ENCODE data around the gene ABCG1. TPM values are rescaled to one million over a fixed set of nuclear protein-coding genes. Genes with fewer than 3 reads are reported as not detected.
A peak's percentile ranks its signal among the peaks of the same experiment; 100 is the strongest.
"Not testable (repeated sequence)": the region's sequence is repeated elsewhere in the genome, so short reads cannot be mapped to it uniquely, and the experiment has no call there.

ABCG1 gene
- total RNA-seq = 10 to 100 TPM; 11.8 to 12.4 TPM
- long read RNA-seq, donor 1, partial matches to known transcripts = 2 of 3 reads
- long read RNA-seq, donor 1, other reads (novel, unspliced or antisense) = 1 of 3 reads
- long read RNA-seq, donor 2, partial matches to known transcripts = 1 of 2 reads
- long read RNA-seq, donor 2, other reads (novel, unspliced or antisense) = 1 of 2 reads

DNA sequence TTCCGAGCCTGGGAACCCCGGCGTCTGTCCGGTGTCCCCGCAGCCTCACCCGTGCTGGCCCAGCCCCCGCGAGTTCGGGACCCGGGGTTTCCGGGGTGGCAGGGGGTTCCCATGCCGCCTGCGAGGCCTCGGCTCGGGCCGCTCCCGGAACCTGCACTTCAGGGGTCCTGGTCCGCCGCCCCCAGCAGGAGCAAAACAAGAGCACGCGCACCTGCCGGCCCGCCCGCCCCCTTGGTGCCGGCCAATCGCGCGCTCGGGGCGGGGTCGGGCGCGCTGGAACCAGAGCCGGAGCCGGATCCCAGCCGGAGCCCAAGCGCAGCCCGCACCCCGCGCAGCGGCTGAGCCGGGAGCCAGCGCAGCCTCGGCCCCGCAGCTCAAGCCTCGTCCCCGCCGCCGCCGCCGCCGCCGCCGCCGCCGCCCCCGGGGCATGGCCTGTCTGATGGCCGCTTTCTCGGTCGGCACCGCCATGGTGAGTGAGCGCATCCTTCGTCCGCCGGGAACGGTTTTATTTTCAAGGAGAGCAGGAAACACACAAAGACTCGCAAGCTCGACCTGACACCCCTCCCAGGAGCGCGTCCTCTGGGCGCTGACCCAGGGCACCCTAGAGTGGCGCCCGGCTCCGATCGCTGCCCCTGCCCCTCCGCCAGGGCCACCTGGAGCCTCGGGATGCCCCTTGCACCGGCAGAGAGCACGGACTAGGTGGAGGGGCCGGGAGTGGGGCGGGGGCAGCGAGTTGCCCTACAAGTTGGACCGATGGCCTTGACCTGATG is at the start of gene ABCG1:
Gene ABCG1, plus strand, starts transcription at position 305 of the 770 bp plus-strand sequence. Its CDS starts 123 bp downstream, at position 428.
- DNase-seq (ENCODE audit: low spot score) = no peak
- intact Hi-C loops (cut with DNase I) = no loop called here

DNA sequence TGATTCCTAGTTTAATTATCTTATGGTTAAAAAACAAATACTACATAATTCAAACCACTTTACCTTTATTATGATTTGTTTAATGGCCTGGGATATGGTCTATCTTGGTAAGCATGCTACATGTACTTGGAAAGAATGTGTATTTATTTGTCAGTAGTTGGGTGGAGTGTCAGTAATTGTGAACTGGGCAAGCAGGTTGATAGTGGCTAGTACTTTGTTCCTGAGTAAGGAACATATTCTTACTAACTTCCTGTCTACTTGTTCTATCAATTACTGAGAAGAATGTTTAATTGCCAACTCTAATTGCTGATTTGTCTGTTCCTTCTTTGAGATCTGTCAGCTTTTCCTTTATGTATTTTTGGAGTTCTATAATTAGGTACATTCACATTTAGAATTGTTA is 49.2 kb upstream of the ABCG1 start:
- intact Hi-C loops (cut with DNase I) = no loop called here
- no peak for DNase-seq (ENCODE audit: low spot score)

DNA sequence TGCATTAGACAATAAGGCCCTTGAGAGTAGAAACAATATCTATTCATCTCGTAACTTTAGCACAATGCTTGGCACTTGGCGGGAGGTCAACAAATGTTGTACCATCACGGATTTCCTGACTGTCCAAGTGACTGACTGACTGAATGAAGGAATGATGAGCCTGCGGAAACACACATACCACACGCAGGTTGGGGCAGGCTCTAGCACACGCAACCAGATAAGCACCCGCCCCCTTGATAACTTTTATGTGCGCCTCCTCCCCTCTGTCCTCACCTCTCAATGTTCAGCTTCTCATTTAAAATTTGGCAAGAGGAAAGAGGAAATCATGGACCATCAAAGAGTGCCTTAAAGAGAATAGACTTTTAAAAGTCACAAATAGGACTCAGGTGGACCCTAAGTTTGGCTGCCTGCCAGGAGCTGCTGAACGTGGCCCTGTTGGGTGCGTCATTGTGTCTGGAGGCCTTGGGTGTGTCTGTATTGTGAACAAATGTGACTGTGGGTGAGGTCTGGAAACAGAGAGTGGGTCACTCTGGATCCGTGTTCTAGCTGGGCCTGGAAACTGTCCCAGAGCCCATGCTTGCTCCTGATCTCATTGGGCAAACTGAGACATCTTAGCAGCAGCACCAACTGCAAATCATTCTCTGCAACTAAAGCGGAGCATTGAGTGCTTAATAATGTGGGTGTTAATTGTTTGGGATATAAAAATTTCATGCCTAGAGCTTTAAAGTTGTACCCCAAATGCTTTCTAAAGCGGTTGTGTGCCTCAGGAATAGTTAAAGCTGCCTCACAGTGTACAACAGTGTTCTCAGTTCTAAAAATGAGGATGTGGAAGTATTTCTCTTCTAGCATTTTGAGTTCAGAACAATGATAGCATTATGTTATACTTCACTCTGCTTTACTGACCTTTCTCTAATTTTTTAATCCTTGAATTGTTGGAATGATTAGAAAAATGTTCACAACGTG is 47.6 kb upstream of the ABCG1 start:
- peak; percentile 69 for DNase-seq (ENCODE audit: low spot score)

DNA sequence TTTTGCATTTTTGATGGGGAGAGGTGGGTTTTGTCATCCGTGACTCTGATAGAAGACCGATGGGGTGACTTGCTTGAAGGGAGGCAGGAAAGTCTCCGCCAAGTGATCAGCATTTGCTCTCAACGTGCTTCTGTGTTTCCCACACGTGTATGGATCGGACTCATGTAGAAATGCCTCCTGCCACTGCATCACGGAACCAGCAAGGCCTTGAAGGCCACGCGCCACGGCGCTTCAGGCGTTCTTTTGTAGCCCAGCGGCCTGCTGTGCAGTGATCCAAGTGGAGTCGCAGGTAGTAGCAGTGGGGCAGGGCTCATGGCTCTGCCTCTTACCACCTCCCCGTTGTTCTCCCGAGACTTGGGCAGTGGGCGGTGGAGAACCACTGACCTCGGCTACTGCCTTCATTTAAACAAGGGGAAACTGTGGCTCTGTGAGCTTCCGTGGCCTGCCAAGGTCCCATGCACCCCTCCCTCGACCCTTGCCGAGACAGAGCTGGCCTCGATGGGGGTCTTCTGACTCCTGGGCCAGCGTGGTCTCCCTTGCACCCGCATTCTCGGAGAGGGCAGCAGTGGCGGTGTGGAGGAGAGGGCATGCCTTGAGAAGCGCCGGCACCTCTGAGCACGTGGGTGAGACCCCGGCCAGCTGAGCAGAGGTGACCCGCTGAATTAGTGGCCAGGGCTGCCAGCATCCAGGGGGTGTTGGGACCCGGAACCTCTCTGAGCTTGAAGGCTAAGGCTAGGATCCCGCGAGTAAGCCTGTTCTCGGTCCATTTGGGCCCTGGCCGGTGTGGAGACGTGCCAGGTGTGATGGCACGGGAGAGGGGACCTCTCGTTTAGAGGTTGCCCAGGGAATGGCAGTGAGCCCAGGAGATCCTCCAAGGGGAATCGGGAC is 46.1 kb upstream of the ABCG1 start:
- no peak for DNase-seq (ENCODE audit: low spot score)
- intact Hi-C loops (cut with DNase I) = no loop called here

More for the DNA sequence above, 47.6 kb upstream of the ABCG1 start:
- intact Hi-C loops (cut with DNase I) = no loop called here

DNA sequence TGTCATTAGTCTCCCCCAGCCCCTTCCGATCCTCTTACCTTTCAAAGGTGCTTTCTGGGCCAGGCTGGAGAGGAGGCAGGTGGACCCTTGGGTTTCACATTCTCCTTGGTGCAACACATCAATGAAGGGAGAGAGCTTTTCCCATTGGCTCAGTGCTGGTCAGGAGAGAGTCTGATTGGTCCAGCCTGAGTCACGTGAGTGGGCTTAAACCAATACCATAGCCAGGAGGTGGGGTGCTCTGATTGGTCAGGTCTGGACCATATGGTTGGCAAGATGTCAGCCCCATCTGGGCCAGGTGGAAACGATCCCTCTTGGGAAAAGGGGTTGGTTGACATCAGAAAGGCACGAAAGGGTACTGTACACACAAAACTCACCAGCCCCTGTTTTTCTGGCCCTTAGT is 44.8 kb upstream of the ABCG1 start:
- intact Hi-C loops (cut with DNase I) = no loop called here

DNA sequence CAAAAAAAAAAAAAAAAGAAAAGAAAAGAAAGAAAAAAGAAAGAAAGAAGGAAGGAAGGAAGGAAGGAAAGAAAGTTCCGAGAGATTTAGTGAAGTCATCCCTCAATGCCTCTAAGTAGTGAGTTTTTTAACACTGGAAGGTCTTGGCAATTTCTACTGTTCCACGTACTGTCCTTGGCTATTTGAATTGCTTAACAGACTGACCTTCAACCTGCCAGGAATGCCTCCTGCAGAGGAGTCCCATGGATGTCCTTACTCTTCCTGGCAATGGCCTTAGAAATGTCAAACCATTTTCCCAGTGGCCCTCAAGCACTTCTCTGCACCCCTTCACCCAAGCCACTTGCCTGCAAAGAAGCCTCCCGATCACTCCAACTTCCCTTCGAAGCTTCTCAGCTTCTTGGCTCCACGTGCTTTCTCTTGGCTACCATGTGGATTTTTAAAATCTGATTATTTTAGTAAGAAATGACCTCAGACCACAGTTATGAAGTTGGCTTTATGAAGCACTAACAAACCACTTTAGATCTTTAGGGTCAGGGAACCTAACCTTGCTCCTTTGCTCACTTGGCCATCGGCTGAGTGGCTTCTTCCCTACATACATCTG is 43.7 kb upstream of the ABCG1 start:
- intact Hi-C loops (cut with DNase I) = no loop called here
- no peak for DNase-seq (ENCODE audit: low spot score)

More for the DNA sequence above, 44.8 kb upstream of the ABCG1 start:
- DNase-seq (ENCODE audit: low spot score) = no peak

DNA sequence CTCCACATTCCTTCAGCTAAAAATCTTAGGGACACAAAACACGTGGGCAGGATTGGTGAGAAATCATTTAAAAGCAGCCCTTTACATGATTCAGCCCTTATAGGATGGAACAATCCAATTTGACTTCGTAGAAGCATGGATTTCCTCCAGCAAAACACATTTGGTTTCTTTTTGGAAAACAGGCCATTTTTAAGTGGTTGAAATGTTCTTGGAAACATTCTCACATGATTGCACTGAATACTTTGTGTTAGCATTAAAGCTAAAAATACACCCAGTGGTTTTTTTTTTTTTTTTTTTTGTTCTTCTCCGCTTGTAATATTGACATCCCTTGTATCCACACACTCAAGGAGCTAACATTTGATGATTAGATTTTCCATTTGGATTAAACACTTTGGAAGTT is 42.1 kb upstream of the ABCG1 start:
- DNase-seq (ENCODE audit: low spot score) = no peak
- intact Hi-C loops (cut with DNase I) = no loop called here

DNA sequence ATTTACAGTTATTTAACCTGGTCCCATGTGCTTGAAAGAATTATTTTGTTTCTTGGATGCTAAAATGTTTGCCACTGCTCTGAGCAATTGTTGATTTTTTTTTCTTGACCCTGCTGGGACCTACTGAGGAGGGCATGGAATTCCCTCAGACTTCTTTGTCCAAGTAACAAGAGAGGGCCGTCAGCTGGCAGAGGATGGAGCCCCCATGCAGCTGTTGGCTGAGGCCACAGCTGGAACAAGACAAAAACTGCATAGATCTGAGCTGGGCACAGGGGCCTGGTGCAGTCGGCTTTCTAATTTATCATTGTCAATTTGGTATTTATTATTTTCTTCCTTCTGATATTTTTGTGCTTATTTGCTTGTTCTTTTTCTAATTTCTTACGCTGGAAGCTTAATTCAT is 39.6 kb upstream of the ABCG1 start:
- intact Hi-C loops (cut with DNase I) = no loop called here
- no peak for DNase-seq (ENCODE audit: low spot score)

DNA sequence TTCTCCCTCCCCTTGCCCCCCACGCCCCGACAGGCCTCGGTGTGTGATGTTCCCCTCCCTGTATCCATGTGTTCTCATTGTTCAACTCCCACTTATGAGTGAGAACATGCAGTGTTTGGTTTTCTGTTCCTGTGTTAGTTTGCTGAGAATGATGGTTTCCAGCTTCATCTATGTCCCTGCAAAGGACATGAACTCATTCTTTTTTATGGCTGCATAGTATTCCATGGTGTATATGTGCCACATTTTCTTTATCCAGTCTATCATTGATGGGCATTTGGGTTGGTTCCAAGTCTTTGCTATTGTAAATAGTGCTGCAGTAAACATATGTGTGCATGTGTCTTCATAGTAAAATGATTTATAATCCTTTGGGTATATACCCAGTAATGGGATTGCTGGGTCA is 38.9 kb upstream of the ABCG1 start:
- intact Hi-C loops (cut with DNase I); DNase-seq (ENCODE audit: low spot score): not testable (repeated sequence)

DNA sequence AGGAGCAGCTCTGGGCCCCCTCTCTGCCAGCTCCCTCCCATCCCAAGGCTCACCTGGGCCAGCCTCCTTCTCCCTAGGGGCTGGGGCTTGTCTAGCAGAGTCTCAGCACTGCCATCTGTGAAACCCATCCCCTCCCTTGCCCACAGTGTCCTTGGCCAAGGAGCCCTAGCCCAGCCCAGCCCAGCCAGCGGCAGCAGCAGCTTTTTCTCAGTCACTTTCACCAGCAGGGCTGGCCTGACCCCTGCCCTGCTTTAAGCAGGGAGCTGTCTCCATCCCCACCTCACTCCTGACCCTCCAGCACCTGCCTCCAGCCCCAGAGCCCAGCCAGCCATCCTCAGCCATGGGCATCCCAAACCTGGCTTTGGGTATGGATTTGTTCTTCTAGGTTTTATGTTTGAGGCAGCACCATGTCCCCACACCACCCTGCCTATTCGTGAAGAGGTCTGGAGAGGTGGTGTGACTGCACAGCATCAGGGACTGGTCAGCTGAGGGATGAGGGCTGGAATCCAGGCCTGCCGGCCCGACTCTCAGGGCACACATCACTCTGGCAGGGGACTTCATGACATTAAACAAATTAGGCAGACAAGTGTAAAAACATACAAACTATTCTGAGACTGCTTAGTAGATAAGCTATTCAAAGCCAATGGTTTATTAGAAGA is 36.1 kb upstream of the ABCG1 start:
- no peak for DNase-seq (ENCODE audit: low spot score)
- intact Hi-C loops (cut with DNase I) = no loop called here

DNA sequence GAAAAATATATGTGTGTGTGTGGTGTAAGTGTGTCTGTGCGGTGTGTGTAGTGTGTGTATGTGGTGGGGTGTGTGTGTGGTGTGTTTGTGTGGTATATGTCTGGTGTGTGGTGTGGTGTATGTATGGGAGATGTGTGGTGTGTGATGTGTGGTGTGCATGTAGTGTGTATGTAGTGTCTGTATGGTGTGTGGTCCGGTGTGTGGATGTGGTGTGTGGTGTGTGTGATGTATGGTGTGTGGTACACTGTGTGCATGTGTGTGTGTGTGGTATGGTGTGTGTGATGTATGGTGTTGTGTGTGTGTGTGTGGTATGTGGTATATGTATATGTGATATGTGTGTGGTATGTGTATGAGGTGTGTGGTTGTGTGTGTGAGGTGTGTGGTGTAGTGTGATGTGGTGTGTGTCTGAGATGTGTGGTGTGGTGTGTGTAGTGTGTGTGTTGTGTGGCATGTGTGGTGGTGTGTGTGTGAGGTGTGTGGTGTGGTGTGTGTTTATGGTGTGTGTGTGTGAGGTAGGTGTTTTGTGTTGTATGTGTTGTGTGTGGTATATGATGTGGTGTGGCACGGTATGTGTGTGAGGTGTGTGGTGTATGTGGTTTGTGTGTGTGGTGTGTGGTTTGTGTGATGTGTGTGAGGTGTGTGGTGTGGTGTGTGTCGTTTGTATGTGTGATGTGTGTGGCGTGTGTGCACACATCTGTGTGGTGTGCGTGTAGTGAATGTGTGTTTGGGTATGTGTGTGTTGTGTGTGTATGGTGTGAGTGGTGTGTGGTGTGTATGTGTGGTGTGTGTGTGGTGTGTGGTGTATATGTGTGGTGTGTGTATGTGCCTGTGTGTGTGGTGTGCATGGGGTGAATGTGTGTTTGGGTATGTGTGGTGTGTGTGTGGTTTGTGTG is 35.3 kb upstream of the ABCG1 start:
- intact Hi-C loops (cut with DNase I) = no loop called here
- DNase-seq (ENCODE audit: low spot score) = no peak

DNA sequence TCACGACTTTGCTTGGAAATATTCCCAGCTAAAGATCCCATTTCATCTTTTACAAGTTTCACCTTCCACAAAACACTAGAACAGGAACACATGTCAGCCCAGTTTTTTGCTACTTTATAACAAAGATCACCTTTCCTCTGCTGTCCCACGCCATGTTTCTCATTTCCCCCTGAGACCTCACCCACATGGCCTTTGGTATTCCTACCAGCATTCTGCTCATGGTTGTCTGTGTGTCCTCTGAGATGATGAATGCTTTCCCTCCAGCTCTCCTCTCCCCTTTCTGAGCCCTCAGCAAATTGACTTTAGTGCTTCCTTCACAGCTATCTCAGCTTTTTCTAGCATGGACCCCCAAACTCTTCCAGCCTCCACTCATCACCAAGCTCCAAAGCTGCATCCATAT is 32.3 kb upstream of the ABCG1 start:
- no peak for DNase-seq (ENCODE audit: low spot score)
- intact Hi-C loops (cut with DNase I) = no loop called here

DNA sequence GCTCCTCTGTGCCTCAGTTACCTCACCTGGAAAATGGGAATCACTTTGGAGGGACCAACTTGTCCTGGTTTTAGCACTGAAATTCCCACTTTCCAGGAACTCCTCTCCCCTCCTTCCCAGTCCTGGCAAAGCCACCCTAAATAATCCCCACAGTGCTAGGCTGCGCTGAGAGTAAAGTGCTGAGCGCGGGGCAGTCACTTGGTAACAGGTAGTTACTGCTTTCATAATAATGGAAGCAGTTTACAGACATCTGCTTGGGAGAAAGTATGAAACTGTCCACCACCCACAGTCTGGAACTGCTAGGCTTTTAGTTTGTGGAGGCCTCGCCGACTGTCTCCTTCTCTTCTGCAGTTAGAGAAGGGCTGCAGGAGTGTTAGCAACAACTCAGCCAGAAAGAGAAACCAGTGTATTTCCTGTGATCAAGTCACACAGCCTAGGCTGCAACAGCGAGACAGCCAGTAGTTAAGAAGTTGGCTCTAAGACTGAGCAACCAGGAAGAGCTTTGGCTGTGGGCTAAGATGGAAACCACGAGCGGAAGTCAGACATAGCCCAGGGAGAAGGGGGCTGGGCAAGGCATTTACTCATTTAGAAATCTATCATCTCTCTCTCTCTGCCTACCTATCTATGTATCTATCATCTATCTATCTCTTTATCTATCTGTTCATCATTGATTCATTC is 30.8 kb upstream of the ABCG1 start:
- intact Hi-C loops (cut with DNase I) = no loop called here
- no peak for DNase-seq (ENCODE audit: low spot score)

DNA sequence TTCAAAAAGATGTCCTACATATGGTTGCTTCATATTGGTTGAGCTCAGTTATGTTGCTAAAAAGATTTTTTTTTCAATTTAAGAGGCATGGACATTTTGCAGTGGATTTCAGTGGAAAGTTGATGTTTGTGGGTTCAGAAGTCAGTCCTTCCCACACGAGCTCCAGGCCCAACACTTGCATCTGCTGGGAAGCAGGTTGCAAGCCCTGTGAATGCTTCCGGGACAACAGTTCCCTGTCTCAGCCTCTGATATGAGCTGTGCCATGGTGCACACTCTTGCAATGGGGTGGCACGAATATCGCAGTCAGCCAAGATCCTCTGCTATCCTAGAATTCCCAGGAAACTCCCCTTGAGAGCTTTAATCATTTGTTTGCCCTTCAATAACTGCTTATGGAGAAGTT is 30.3 kb upstream of the ABCG1 start:
- DNase-seq (ENCODE audit: low spot score) = no peak
- intact Hi-C loops (cut with DNase I) = no loop called here

DNA sequence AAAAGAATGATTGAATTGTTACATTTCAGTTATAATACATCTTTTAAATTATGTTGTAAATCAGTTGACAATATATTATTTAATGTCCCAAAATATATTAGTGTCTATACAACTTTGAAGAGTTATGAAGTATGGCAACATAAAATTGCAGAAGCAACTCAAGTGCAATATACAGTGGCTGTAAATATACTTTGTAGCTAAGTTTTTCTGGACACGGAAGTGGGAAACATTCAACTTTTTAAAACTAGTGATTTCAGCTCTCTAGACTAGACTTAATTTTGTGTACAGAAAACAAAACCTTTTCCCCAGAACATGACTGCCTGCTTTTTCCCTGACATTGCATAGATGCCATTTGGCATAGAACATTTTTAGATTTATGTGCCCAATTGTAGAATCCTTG is 29.5 kb upstream of the ABCG1 start:
- no peak for DNase-seq (ENCODE audit: low spot score)
- intact Hi-C loops (cut with DNase I) = no loop called here

DNA sequence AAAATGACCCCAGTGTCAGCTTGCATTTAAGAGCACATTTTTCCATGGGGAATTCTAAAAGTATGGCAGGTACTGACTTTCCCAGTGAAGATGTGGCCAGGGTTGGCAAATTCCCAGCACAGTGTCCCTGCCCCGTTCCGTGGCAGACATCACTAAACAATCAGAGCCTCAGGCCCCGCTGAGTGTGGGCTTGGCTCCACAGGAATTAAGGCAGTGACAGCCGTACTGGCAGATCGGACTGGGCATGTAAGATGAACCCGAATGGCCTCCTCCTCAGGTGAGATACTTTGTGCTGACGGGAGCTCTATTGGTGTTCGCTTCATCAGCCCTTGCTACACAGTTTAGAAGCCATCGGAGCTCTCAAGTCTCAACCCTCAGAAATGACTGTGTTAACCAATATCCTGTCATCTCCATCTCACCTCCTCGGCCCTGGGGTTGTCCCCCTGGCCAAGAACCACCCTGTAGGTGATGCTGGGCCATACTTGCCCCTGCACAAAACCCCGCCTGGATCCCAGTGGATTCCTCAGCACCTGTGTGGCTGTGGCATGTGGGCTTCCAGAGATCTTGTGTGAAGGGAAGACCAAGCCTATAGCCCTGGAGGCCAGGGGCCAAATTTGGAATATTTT is 29.0 kb upstream of the ABCG1 start:
- intact Hi-C loops (cut with DNase I) = no loop called here
- DNase-seq (ENCODE audit: low spot score) = no peak
